Mesenteric fat pad (tissue), 1 donor: ENCODE results near the gene KCNK10. TPM values are rescaled to one million over a fixed set of nuclear protein-coding genes. Genes with fewer than 3 reads are reported as not detected.

Experiments used
- DNase-seq: peaks from one replicate; pipeline ENCODE4 v3.0.0-alpha.2; 2020; ENCODE audit warnings: low spot score
- total RNA-seq: library from RNA; stranded (reverse); fragmentation: NEBNext Ultra II Directional; extraction: Animal tissue kit (Norgen Biotek cat#: 25700); gene quantifications from one replicate; pipeline ENCODE4 v1.2.1, GENCODE V29; 2021
- donor health status: DM: yes; HTN: yes; CAD: no.

KCNK10 gene
- total RNA-seq, 1 donor from 2014 or later, result not detected

- no peak for DNase-seq
These were observed 1.2 kb downstream of the KCNK10 start for GRCh38 chr14:88321692-88322503.

GRCh38 chr14:88318406-88318805 lies 4.7 kb downstream of the KCNK10 start:
- DNase-seq, result no peak

DNA sequence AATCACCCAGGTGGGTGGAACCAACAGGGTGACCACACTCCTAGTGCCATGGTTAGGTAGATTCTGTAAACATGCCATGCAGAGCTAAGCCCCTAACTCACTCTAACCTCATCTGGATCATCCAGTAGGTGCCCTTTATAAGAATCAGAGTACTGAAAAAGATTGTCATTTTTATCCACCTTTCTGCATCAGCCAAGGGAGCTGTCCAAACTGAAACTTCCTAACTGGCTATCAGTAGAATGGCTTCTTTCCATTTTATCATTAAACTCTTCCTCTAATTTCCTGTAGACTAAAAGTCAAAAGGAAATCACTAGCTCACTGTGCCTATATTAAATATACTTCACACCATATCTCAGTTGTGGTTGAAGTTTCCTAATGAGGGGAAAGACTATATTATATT lies 6.5 kb downstream of the KCNK10 start:
- DNase-seq, result no peak

GRCh38 chr14:88312257-88312656 lies 10.8 kb downstream of the KCNK10 start:
- DNase-seq, result no peak

GRCh38 chr14:88311780-88312179 lies 11.3 kb downstream of the KCNK10 start:
- DNase-seq, result no peak

GRCh38 chr14:88310449-88310848 lies 12.6 kb downstream of the KCNK10 start:
- DNase-seq, result no peak

GRCh38 chr14:88310021-88310420 lies 13.0 kb downstream of the KCNK10 start:
- DNase-seq, result no peak

DNA sequence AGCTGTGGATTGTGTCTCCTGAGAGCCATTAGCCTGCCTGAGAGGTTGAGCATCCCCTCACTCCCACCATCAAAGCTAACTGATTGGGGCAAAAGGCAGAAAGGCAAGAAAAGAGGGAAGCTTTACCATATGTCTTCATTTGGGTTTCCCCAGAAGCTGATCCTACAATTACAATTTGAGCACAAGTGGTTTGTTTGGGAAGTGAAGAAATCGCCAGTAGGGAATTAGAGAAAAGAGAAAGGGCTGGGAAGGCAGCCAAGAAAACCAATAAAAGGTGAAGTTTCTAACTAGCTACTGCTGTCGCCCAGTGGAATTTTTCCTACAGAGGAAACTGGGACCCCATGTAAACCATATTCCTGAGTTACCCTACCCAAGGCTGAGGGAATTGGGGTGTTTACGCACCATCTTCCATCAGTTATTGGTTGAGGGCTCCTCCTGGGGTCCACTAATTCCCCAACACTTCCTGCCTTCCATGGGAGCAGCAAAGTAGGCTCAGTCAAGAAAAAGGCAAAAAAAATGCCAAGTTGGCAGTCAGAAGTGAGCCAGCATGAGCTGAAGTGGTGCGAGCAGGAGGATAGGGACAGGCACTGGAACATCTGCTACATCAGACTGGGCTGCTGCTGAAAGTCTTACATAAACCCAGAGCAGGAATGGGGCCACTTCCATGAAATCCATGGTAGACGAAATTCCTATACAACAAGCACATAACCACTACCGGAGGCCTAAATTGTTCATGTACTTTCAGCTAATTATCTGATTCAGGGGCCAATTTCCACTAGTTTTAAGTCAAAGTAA lies 17.3 kb downstream of the KCNK10 start:
- DNase-seq, result no peak

DNA sequence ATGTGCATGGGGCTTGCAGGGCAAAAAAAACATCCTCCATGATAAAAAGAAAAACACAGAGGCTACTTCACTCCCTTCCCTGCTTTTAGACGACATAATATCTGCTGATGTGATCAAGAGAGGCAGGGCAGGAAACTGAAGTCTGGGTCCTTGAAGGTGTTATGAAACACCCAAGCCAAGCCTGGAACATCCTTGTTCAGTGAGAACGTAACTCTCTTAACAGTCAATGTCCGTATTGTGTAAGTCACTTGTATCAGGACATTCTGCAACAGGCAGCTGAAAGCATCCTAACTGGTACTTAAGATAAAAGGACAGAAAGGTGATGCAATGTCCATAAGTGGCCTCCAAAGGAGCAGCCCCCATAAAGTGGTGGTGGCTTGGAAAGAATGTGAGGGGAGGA lies 20.0 kb downstream of the KCNK10 start:
- no peak for DNase-seq

GRCh38 chr14:88301381-88301780 lies 21.7 kb downstream of the KCNK10 start:
- DNase-seq, result no peak

DNA sequence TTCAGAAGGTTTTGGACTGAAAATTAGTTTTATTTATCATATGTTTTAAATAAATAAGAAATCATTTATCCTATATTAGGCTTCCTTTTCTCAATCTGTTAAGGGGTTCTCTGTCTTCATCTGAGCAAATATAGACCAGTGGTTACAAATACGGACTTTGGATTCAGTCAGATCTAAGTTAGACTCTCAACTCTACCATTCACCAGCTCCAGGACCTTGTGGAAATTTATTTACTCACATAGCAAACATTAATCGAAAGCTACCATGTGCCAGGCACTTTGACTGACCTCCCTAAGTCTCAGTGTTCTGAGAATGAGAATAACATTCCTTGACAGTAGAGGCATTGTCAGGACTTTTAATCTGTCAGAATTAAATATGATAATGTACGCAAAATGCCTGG lies 22.3 kb downstream of the KCNK10 start:
- no peak for DNase-seq

- DNase-seq, result no peak
These were observed 23.1 kb downstream of the KCNK10 start for GRCh38 chr14:88299865-88300530.

DNA sequence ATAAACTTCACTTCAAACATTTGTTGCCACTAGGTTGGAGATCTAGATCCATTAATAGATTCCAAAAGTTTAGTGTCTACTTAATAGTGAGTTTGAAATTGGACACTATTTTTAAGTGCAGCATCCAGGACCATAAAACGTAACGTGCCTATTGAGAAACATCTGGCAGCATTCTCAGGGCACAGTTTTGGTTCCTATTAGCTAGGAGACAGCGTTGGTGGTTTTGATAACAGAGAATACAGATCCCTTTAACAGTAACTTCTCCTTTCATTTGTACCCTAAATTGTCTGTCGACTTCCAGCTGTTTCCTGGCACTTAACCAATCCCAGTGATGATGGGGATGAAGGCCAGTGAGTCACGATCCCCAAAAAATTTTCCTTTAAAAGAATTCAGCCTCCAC lies 25.8 kb downstream of the KCNK10 start:
- no peak for DNase-seq

DNA sequence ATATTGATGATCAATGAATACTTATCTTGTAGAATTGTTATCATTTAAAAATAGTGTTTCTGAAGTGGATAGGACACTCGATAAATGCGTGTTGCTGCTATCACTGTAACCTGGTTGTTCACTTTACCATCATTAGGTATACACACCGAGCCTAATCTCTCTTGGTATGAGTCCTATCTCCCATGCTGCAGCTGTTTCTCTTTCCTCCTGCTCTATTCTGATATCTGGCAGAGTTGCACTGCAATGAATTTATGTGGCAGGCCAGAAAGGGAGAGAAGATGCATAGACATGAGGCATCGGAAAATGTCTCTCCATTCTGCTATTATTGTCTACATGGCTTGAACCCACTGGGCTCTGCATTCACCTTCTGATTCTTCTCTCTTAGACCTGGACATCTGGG lies 26.7 kb downstream of the KCNK10 start:
- no peak for DNase-seq

DNA sequence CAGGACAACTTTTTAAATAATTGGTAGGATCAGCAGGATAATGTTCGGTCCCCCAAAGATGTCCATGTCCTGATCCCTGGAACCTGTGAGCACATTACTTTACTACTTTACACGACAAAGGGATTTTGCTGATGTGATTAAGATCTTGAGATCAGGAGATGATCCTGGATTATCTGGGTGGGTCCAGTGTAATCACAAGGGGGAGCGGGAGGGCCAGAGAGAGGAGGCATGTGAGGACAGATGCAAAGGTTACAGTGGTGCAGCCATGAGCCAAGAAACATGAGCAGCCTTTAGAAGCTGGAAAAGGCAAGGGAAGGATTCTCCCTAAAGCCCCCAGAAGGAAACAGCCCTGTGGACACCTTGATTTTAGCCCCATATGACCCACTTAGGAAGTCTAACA lies 33.1 kb downstream of the KCNK10 start:
- DNase-seq, result no peak

- DNase-seq, result no peak
These were observed 33.8 kb downstream of the KCNK10 start for GRCh38 chr14:88289234-88289633.

GRCh38 chr14:88286309-88286708 lies 36.8 kb downstream of the KCNK10 start:
- DNase-seq, result no peak

DNA sequence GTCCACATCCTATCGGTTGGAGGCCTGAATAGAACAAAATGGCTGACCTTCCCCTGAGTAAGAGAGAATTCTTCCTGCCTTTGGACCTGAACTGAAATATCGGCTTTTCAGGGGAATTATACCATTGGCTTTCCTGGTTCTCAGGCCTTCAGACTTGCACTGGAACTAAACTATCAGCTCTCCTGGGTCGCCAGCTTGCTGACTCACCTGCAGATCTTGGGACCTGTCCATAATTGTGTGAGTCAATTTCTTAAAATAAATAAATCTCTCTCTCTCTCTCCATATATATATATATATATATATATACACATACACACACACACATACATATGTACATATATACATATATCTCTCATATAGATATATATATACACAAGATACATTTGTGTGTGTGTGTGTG lies 41.6 kb downstream of the KCNK10 start:
- no peak for DNase-seq

DNA sequence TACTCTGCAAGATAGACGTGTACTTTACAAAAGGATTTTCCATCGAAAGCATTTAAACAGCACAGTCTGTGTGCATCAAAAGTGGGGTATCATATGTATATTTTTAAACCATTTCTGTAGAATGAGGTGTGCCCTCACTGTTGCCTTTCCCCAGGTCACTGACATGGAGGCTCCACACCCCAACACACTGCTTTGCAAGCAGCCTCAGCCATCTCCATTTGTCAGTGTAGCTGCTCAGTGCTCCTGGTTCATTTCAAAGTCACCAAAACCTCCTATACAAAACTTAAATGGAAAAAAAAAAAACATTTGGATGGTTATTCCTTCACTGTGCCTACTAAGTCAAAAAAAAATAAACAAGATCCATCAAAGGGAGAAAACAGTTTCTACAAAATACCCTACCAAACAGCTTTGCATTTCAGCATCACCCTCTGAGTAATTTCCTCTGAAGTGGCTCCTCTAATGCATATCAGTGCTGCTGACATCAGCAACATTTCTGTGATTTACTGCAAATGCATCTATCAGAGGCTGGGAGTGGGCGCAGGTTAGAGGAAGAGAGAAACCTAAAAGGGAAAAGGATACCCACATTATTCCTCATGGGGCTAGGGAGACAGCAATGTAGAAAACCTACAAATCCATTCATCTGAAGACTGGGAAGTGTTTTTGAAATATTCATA lies 46.0 kb downstream of the KCNK10 start:
- no peak for DNase-seq

DNA sequence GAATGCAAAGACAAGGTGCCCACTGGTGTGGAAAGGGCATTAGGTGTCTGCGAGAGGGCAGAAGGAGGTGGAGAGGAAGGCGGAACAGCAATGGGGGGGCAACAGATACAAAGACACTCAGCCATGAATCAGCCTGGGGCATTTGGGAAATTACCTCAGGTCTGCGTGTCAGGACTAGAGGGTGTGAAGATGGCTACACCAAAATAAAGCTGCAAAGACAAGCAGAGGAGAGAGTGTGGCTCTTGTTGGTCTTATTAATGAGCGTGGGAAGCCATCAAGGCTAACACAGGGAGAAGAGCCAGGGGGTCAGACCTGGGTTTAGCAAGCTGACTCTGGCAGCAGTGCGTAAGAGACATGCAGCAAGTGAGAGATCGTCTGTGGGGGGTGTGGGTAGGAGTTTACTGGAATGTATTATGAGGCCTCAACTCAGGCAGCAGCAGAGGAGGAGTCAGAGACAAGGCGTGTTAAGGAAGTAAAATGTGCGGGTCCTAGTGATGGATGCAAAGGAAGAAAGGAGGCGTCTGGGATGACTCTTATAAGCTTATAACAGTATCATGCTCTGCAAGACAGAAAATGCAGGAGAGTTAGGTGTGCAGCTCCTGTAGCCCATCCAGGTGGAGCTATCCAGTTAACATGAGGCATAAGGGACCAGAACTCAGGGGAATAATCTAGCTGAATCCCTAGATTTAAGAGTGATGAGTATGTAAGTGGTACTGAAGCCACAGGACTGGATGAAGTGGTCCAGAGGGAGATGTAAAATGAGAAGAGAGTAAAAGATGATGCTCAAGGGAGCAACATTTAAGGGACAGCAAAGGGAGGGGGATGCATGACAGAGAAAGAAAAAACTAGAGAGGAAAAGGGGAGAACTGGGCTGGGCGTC lies 50.4 kb downstream of the KCNK10 start:
- no peak for DNase-seq

DNA sequence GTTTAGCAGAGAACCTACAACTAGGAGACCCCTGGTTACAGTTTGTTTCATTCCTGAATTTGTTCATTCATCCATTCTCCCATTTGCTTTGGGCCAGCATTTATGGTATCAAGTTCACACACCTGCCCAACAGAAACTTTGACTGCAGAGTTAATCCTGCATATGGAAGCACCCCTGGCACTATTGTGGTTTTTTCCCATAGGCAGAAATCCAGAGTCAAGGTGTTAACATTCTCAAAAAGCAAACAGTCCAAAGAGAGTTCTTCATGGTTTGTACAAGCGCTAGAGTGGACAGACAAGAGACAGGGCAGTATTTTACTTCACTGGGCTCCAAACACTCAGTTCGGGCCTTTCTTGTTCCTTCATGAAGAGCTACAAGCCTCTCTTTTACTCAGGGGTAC lies 51.9 kb downstream of the KCNK10 start:
- no peak for DNase-seq
